Tibial nerve (tissue), 4 donors: ENCODE results near the gene PLXNA4. TPM values are rescaled to one million over a fixed set of nuclear protein-coding genes. Genes with fewer than 3 reads are reported as not detected.

Source experiments
- DNase-seq, 2 donors: peaks; one replicate each; pipeline ENCODE4 v3.0.0-alpha.2; 2019; ENCODE audit warnings: low spot score in 2 of 2
- H3K27ac ChIP-seq, 4 donors: fragments of 200-600 bp; sonication (generic) in 3 of 4; one replicate each; pipeline ENCODE4 v1.5.1; 2017 to 2019; ENCODE audit warnings: mild to moderate bottlenecking in 1 of 4
- H3K27me3 ChIP-seq, 2 donors: fragments of 200-600 bp; sonication (generic) in 1 of 2; one replicate each; pipeline versions ENCODE4 v1.5.1 to v1.6.0; 2017 to 2019
- H3K36me3 ChIP-seq, 3 donors: fragments of 200-600 bp; sonication (generic); one replicate each; pipeline ENCODE4 v1.5.1; 2018 to 2019
- H3K4me1 ChIP-seq, 4 donors: fragments of 200-600 bp; sonication (generic) in 3 of 4; one replicate each; pipeline ENCODE4 v1.5.1; 2017 to 2019
- H3K4me3 ChIP-seq, 4 donors: fragments of 200-600 bp; sonication (generic) in 3 of 4; one replicate each; pipeline ENCODE4 v1.5.1; 2017 to 2019; ENCODE audit warnings: mild to moderate bottlenecking in 1 of 4, moderate library complexity in 1 of 4
- H3K9me3 ChIP-seq, 4 donors: fragments of 200-600 bp; sonication (generic) in 3 of 4; one replicate each; pipeline ENCODE4 v1.5.1; 2017 to 2019
- CTCF ChIP-seq, 5 experiments: fragments of 200-600 bp in 3 of 5; fragments of 450-650 bp in 2 of 5; sonication (generic) in 3 of 5; IDR thresholded peaks; one replicate each; pipeline ENCODE4 v1.5.1; 2016 to 2019; ENCODE audit warnings: antibody characterized with exemption in 5 of 5, mild to moderate bottlenecking in 3 of 5, moderate library complexity in 2 of 5
- EP300 ChIP-seq, 2 donors: sonication (generic); formaldehyde crosslinking; IDR thresholded peaks; one replicate each; pipeline ENCODE4 v1.6.1; 2017; ENCODE audit warnings: antibody characterized with exemption in 2 of 2, mild to moderate bottlenecking in 1 of 2
- POLR2A ChIP-seq, 2 donors: fragments of 450-650 bp; IDR thresholded peaks; one replicate each; pipeline ENCODE4 v1.6.1; 2017; ENCODE audit warnings: antibody characterized with exemption in 2 of 2, mild to moderate bottlenecking in 2 of 2, moderate library complexity in 2 of 2
- WGBS, 2 donors: methylation state at CpG; one replicate each; pipeline ENCODE4 v1.1.5; 2018; 5-methylcytosine and 5-hydroxymethylcytosine counted together
- total RNA-seq, 4 donors: library from RNA; depleted of rRNA; stranded (reverse); fragments of >200 nt; gene quantifications; one replicate each; pipeline ENCODE4 v1.1.0, GENCODE V29; 2016

PLXNA4 gene
- total RNA-seq, 4 donors from 2014 or later: 12.6 to 32.4 (median 13.7) TPM

- peaks cover 0 to 10% of the 10 kb centered on the region in 2 donors for H3K27me3 ChIP-seq
- peaks cover 0 to 27% (median 2%) of the 10 kb centered on the region in 4 donors for H3K4me1 ChIP-seq
- H3K4me3 ChIP-seq: no peak overlapping the region
- DNase-seq: no peak
- no peaks in the 10 kb centered on the region for H3K9me3 ChIP-seq
- H3K27ac ChIP-seq: no peak overlapping the region
- no peak for TF ChIP-seq CTCF (IDR thresholded peaks at IDR 0.05)
- no peak for TF ChIP-seq EP300 (IDR thresholded peaks at IDR 0.05)
- TF ChIP-seq POLR2A (IDR thresholded peaks at IDR 0.05): no peak
- no peaks in the 10 kb centered on the region for H3K36me3 ChIP-seq
Measured at GRCh38 chr7:132350741-132351140, 225.5 kb downstream of the PLXNA4 start.

GRCh38 chr7:132349075-132349474 lies 227.2 kb downstream of the PLXNA4 start:
- Histone ChIP-seq H3K27me3 (peaks cover 0 to 10% of the 10 kb centered on the region in 2 donors), H3K4me1 (peaks cover 0 to 20% (median 2%) of the 10 kb centered on the region in 4 donors), H3K36me3 (no peaks in the 10 kb centered on the region), H3K27ac (no peak overlapping the region), H3K9me3 (no peaks in the 10 kb centered on the region), H3K4me3 (no peak overlapping the region)
- TF ChIP-seq EP300 (IDR thresholded peaks at IDR 0.05) (no peak), CTCF (IDR thresholded peaks at IDR 0.05) (no peak), POLR2A (IDR thresholded peaks at IDR 0.05) (no peak)
- WGBS, 2 donors: 73 to 74% methylated on average over 3 of the region's 3 CpGs
- no peak for DNase-seq

- H3K36me3 ChIP-seq: no peaks in the 10 kb centered on the region
- no peak overlapping the region for H3K4me3 ChIP-seq
- H3K27me3 ChIP-seq: peaks cover 0 to 10% of the 10 kb centered on the region in 2 donors
- TF ChIP-seq EP300 (IDR thresholded peaks at IDR 0.05) (no peak), CTCF (IDR thresholded peaks at IDR 0.05) (no peak), POLR2A (IDR thresholded peaks at IDR 0.05) (no peak)
- WGBS, 2 donors: 83 to 88% methylated on average over 3 to 4 of the region's 4 CpGs
- no peaks in the 10 kb centered on the region for H3K9me3 ChIP-seq
- no peak for DNase-seq
- H3K27ac ChIP-seq: no peak overlapping the region
- H3K4me1 ChIP-seq: peaks cover 0 to 20% (median 4%) of the 10 kb centered on the region in 4 donors
Measured at GRCh38 chr7:132348341-132348740, 227.9 kb downstream of the PLXNA4 start.

- WGBS, 2 donors: 84% methylated on average over 3 of the region's 3 CpGs
- TF ChIP-seq EP300 (IDR thresholded peaks at IDR 0.05) (no peak), POLR2A (IDR thresholded peaks at IDR 0.05) (no peak), CTCF (IDR thresholded peaks at IDR 0.05) (no peak)
- H3K4me1 ChIP-seq: peaks cover 0 to 20% (median 3%) of the 10 kb centered on the region in 4 donors
- H3K4me3 ChIP-seq: no peak overlapping the region
- DNase-seq: no peak
- H3K27me3 ChIP-seq: peaks cover 0 to 10% of the 10 kb centered on the region in 2 donors
- no peaks in the 10 kb centered on the region for H3K9me3 ChIP-seq
- H3K36me3 ChIP-seq: no peaks in the 10 kb centered on the region
- H3K27ac ChIP-seq: no peak overlapping the region
Measured at GRCh38 chr7:132347858-132348257, 228.4 kb downstream of the PLXNA4 start.

GRCh38 chr7:132347123-132347522 lies 229.1 kb downstream of the PLXNA4 start:
- Histone ChIP-seq H3K27me3 (peaks cover 0 to 7% of the 10 kb centered on the region in 2 donors), H3K9me3 (no peaks in the 10 kb centered on the region), H3K4me1 (peaks cover 0 to 12% (median 2%) of the 10 kb centered on the region in 4 donors), H3K36me3 (no peaks in the 10 kb centered on the region), H3K4me3 (no peak overlapping the region), H3K27ac (no peak overlapping the region)
- WGBS, 2 donors: 88 to 91% methylated on average over 7 of the region's 7 CpGs
- TF ChIP-seq CTCF (IDR thresholded peaks at IDR 0.05) (no peak), EP300 (IDR thresholded peaks at IDR 0.05) (no peak), POLR2A (IDR thresholded peaks at IDR 0.05) (no peak)
- no peak for DNase-seq
